Suprapubic skin (tissue), 4 donors: ENCODE results near the gene TMPRSS11A. TPM values are rescaled to one million over a fixed set of nuclear protein-coding genes. Genes with fewer than 3 reads are reported as not detected.

ENCODE experiments used
- DNase-seq, 2 donors: peaks; one replicate each; pipeline ENCODE4 v3.0.0-alpha.2; 2019; ENCODE audit warnings: low spot score in 2 of 2
- H3K27ac ChIP-seq: fragments of 200-600 bp; sonication (generic); one replicate; pipeline ENCODE4 v1.5.1; 2019
- H3K27me3 ChIP-seq: fragments of 200-600 bp; sonication (generic); one replicate; pipeline ENCODE4 v1.5.1; 2019
- H3K36me3 ChIP-seq: fragments of 200-600 bp; sonication (generic); one replicate; pipeline ENCODE4 v1.5.1; 2019
- H3K4me1 ChIP-seq: fragments of 200-600 bp; sonication (generic); one replicate; pipeline ENCODE4 v1.5.1; 2019
- H3K4me3 ChIP-seq: fragments of 200-600 bp; sonication (generic); one replicate; pipeline ENCODE4 v1.5.1; 2019; ENCODE audit warnings: mild to moderate bottlenecking
- H3K9me3 ChIP-seq: fragments of 200-600 bp; sonication (generic); one replicate; pipeline ENCODE4 v1.5.1; 2019
- CTCF ChIP-seq, 2 donors: fragments of 200-600 bp in 1 of 2; fragments of 450-650 bp in 1 of 2; sonication (generic) in 1 of 2; IDR thresholded peaks; one replicate each; pipeline ENCODE4 v1.5.1; 2016 to 2019; ENCODE audit warnings: antibody characterized with exemption in 2 of 2, mild to moderate bottlenecking in 1 of 2, moderate library complexity in 1 of 2
- EP300 ChIP-seq: sonication (generic); formaldehyde crosslinking; IDR thresholded peaks from one replicate; pipeline ENCODE4 v1.6.1; 2017; ENCODE audit warnings: antibody characterized with exemption
- POLR2A ChIP-seq, 2 donors: fragments of 450-650 bp; IDR thresholded peaks; one replicate each; pipeline ENCODE4 v1.6.1; 2017; ENCODE audit warnings: antibody characterized with exemption in 2 of 2, mild to moderate bottlenecking in 2 of 2, moderate library complexity in 2 of 2
- POLR2AphosphoS5 ChIP-seq, 3 donors: sonication (generic); formaldehyde crosslinking; IDR thresholded peaks; one replicate each; pipeline ENCODE4 v1.6.1; 2017; ENCODE audit warnings: antibody characterized with exemption in 3 of 3
- WGBS: methylation state at CpG from one replicate; pipeline ENCODE4 v1.1.5; 2018; 5-methylcytosine and 5-hydroxymethylcytosine counted together
- total RNA-seq, 4 donors: library from RNA; depleted of rRNA; stranded (reverse); fragments of >200 nt; gene quantifications; one replicate each; pipeline ENCODE4 v1.1.0, GENCODE V29; 2016

TMPRSS11A gene
- not detected for total RNA-seq

GRCh38 chr4:67963356-67963755, at the start of gene TMPRSS11A:
Gene TMPRSS11A, minus strand, starts transcription at chr4:67963493. Its CDS starts 100 bp downstream, at chr4:67963393.
- no peak for DNase-seq
- WGBS, result 46% methylated on average over 2 of the region's 2 CpGs
- Histone ChIP-seq H3K9me3 (no peaks in the 10 kb centered on the region), H3K4me3 (no peak within 1 kb of the TSS), H3K27me3 (no peaks in the 10 kb centered on the region), H3K4me1 (no peaks in the 10 kb centered on the region), H3K36me3 (no peaks in the 10 kb centered on the region), H3K27ac (no peak within 1 kb of the TSS)
- TF ChIP-seq CTCF (IDR thresholded peaks at IDR 0.05) (no peak), EP300 (no peak), POLR2A (IDR thresholded peaks at IDR 0.05) (no peak)

- no peak for TF ChIP-seq EP300
- TF ChIP-seq CTCF (IDR thresholded peaks at IDR 0.05), result no peak
- no peak for TF ChIP-seq POLR2AphosphoS5 (IDR thresholded peaks at IDR 0.05)
- no peak for TF ChIP-seq POLR2A (IDR thresholded peaks at IDR 0.05)
- DNase-seq, result no peak
- H3K4me3 ChIP-seq, result no peak overlapping the region
- H3K27me3 ChIP-seq, result no peaks in the 10 kb centered on the region
- no peaks in the 10 kb centered on the region for H3K9me3 ChIP-seq
- H3K27ac ChIP-seq, result no peak overlapping the region
- no peaks in the 10 kb centered on the region for H3K36me3 ChIP-seq
- H3K4me1 ChIP-seq, result no peaks in the 10 kb centered on the region
Observed at GRCh38 chr4:68011684-68012083, 48.4 kb upstream of the TMPRSS11A start.

- Histone ChIP-seq H3K4me1 (no peaks in the 10 kb centered on the region), H3K36me3 (no peaks in the 10 kb centered on the region), H3K9me3 (no peaks in the 10 kb centered on the region), H3K4me3 (no peak overlapping the region), H3K27ac (no peak overlapping the region), H3K27me3 (no peaks in the 10 kb centered on the region)
- DNase-seq, result no peak
- TF ChIP-seq CTCF (IDR thresholded peaks at IDR 0.05) (no peak), POLR2AphosphoS5 (IDR thresholded peaks at IDR 0.05) (no peak), POLR2A (IDR thresholded peaks at IDR 0.05) (no peak)
Observed at GRCh38 chr4:68002906-68003305, 39.6 kb upstream of the TMPRSS11A start.

- Histone ChIP-seq H3K27me3 (no peaks in the 10 kb centered on the region), H3K4me3 (no peak overlapping the region), H3K27ac (no peak overlapping the region), H3K36me3 (no peaks in the 10 kb centered on the region), H3K9me3 (no peaks in the 10 kb centered on the region), H3K4me1 (no peaks in the 10 kb centered on the region)
- no peak for TF ChIP-seq POLR2AphosphoS5 (IDR thresholded peaks at IDR 0.05)
- no peak for TF ChIP-seq EP300
- TF ChIP-seq POLR2A (IDR thresholded peaks at IDR 0.05), result no peak
- TF ChIP-seq CTCF (IDR thresholded peaks at IDR 0.05), result no peak
- 90% methylated on average over 1 of the region's 1 CpG for WGBS
- no peak for DNase-seq
Observed at GRCh38 chr4:67996127-67996526, 32.8 kb upstream of the TMPRSS11A start.

- Histone ChIP-seq H3K27me3 (no peaks in the 10 kb centered on the region), H3K27ac (no peak overlapping the region), H3K9me3 (no peaks in the 10 kb centered on the region), H3K4me1 (no peaks in the 10 kb centered on the region), H3K4me3 (no peak overlapping the region), H3K36me3 (no peaks in the 10 kb centered on the region)
- WGBS, result 87% methylated on average over 5 of the region's 5 CpGs
- DNase-seq, result no peak
- TF ChIP-seq EP300 (no peak), CTCF (IDR thresholded peaks at IDR 0.05) (no peak), POLR2A (IDR thresholded peaks at IDR 0.05) (no peak), POLR2AphosphoS5 (IDR thresholded peaks at IDR 0.05) (no peak)
Observed at GRCh38 chr4:67988991-67989390, 25.7 kb upstream of the TMPRSS11A start.
